ENCODE data around the gene ARFIP2.

GRCh38 chr11:6530848-6531247 lies 49.7 kb upstream of the ARFIP2 start:
- TF ChIP-seq CTCF (IDR thresholded peaks at IDR 0.05) (no peak), POLR2A (IDR thresholded peaks at IDR 0.05) (no peak)

Data from transverse colon (tissue), 3 donors.